ENCODE measurements around the gene FIGN.

The FIGN gene

DNA sequence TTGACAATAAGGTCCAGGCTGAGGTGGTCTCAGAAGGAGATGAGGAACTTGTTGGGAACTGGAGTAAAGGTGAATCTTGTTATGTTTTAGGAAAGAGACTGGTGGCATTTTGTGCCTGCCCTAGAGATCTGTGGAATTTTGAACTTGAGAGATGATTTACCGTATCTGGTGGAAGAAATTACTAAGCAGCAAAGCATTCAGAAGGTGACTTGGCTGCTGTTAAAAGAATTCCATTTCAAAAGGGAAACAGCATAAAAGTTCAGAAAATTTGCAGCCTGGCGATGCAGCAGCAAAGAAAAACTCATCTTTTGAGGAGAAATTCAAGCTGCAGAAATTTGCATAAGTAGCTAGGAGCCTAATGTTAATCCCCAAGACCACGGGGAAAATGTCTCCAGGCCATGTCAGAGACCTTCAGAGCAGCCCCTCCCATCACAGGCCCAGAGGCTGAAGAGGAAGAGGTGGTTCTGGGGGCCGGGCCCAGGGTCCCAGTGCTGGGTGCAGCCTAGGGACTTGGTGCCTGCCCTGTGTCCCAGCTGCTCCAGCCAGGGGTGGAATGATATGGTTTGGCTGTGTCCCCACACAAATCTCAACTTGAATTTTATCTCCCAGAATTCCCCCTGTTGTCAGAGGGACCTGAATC is 73.5 kb downstream of the FIGN start:
- DNase-seq (ENCODE audit: low read depth in 2 of 2), result no peak

DNA sequence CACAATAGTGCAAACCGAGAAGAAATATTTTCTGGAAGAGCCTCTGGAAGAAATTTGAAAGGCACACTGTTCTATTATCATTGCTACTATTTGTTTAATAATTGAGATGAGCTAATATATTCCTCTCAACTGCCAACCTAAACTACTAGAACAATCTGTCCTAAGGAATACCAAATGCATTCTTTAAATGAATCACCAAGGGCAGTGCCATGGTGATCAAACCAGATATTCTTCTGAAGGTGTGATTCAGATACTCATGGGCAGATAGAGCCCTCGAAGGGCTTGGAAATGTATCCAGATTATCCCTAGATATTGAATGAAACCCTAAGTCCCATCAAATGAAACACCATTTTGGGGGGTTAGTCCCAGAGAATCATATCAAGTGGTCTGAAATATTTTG is 76.6 kb downstream of the FIGN start:
- no peak for DNase-seq (ENCODE audit: low read depth in 2 of 2)

DNA sequence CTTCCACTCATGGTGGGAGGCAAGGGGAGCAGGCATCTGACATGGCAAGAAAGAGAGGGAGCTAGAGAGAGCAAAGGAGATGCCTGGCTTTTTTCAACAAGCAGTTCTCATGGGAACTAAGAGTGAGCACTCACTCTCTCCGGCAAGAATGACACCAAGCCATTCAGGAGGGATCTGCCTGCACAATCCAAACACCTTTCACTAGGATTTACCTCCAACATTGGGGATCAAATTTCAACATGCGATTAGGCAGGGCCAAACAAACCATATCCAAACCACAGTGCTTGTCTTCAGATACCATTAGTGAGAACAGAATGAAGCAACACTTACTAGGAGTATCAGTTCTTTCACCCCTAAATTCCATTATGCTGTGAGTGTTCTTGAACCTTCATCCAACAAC is 77.3 kb downstream of the FIGN start:
- DNase-seq (ENCODE audit: low read depth in 2 of 2), result no peak

DNA sequence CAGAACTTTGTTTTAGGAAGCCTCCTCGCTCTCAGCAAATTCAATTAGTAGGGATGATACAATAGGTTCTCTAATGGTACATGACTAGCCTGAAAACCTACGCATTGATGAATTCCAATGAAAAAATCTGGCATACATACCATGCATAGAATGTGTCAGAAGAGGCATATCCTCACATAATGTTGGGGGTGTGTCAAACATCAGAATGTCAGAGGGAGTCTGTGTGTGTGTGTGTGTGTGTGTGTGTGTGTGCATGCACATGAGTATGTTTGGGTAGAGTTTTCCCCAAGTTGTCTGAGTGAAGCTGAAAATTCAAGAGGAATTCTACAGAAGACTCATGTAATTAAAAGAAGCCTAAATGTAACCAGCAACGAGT is 78.5 kb downstream of the FIGN start:
- no peak for DNase-seq (ENCODE audit: low read depth in 2 of 2)

DNA sequence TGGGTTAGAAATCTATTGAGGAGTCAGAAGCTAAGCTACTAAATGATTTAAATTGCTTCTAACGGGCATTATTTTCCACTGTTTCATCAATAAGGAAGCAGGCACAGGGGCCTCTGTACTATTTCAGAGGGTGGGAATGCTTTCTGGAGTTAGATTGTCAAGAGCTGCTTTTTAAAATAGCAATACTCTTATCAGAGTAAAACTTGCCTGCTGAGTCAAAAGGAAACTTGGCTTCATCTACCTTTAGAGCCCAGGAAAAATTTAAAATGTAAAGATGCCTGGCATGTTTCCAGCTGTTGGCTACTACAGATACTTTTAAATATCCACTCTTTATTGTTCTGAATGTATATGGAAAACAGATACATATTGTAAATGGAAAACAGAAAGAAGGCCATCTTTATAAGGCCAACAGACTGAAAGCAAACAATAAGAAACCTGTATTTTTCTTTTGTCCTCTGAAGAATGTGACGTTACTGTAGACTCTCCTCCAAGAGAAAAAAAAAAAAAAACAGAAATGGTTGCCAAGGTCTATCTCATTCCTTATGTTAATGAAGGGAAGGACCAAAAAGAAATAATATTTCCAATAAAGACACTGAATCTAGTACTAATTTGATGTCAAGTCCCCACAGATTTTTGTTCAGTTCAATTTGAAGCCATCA is 79.1 kb downstream of the FIGN start:
- DNase-seq (ENCODE audit: low read depth in 2 of 2), result no peak

DNA sequence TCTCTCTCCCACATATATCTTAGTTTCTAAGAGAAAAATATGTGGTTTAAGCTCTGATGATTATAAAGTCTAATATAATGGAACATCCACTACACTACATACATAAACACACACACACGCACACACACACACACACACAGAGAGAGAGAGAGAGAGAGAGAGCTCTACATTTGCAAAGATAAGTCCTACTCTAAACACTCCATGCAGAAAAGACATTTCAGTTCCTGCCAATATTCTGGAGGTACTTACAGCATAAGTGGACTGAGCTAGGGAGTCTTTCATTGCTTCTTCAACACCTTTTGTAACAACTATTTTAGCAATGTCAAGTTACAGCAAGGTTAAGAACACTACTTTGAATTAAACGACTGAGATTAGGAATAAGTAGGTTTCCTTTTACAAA is 80.1 kb downstream of the FIGN start:
- DNase-seq (ENCODE audit: low read depth in 2 of 2), result no peak

DNA sequence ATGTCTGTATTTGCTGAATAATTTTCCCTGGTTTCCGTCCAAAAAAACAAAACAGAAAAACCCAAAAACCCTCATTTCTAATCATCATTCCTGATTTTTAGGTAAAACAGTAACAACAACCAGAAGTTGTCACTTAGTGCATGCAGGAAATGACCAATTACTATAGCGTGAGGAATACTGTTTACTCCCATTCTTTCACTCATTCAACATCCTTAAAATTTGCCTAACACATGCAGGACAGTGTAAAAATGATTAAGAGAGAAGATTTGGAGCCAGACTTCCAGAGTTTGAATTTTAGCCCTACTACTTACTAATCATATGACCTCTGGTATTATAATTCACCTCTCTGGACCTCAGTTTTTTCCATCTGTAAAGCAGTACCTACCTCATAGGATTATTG is 83.1 kb downstream of the FIGN start:
- DNase-seq (ENCODE audit: low read depth in 2 of 2), result no peak

DNA sequence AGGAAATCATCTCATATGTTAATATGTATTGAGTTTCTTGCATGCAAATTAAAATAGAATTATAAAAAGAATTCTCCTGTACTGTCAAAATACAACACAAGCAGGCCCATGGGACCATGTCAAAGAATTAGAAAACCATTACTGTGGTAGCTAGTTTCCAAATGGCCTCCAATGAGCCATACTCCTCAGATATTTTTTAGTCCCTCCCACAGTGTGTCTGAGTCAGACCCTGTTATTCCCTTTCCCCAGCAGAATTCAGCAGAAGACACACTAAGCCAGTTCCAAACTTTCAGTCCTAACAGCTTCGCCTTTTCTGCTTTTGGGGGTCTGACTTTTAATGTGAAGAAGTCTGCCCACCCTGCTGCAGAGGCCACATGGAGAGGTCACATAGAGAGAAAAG is 86.7 kb downstream of the FIGN start:
- no peak for DNase-seq (ENCODE audit: low read depth in 2 of 2)

DNA sequence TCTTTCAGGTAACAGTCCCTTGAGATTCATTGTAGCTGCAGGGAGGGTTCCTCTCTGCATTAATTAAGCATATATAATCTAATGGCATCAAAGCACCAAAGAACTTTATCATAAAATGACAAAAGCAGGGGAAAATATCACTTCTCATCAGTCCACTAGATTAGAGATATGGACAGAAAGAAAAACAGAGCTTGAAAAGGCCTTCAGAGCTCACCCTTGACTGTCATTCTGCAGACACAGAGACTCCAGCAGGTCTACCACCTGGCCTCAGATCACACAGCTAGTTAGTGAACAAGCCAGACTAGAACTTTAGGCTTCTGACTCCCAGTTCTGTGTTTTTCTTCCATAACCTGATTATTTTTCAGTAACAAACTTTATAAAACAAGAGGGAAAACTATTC is 88.5 kb downstream of the FIGN start:
- DNase-seq (ENCODE audit: low read depth in 2 of 2), result no peak

DNA sequence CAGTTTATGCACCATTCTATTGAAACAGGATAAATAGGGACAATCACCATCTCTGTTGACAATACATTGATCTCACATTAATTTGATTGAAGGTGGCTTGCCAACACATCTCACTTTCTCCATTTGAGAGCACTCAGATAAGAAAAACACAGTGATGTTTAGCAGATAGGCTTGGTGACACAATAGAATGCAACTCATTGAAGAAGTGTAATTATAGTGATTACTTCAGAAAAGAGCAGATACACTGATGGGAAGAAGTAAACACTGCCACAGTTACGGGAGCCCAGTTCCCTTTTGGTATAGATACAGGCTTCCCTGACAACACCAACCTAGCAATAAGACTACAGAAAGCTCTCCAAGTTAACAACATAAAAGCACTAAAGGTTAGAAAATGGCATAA is 89.1 kb downstream of the FIGN start:
- DNase-seq (ENCODE audit: low read depth in 2 of 2), result no peak

DNA sequence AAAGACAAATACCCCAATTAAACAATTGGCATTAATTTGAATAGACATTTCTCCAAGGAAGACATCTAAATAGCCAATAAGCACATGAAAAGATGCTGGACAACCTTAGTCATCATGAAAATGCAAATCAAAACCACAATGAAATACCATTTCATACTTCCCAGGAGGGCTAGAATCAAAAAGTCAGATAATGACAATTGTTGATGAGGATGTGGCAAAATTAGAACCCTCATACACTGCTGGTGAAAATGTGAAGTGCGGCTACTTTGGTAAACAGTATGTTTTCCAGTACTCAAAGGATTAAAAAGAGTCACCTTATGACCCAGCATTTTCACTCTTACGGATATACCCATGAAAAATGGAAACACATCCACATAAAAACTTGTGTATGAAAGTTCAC is 91.6 kb downstream of the FIGN start:
- DNase-seq (ENCODE audit: low read depth in 2 of 2), result no peak

DNA sequence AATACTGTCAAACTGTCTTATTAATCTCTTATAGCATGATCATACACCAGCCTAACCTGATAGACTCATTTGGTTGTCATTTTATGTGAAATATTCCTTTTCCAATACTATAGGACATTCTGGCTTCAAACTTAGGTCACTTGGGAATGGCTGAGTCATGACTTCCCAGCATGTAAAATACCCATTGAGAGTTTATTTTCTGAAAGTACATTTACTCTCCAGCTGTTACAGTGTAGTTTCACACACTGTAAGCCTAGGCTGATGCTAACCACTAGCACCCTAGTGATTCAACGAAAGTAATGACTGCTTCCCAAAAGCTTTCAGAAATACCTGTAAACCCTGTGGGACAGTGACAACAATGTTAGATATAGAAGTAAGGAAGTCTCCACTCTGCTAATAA is 93.8 kb downstream of the FIGN start:
- DNase-seq (ENCODE audit: low read depth in 2 of 2), result no peak

DNA sequence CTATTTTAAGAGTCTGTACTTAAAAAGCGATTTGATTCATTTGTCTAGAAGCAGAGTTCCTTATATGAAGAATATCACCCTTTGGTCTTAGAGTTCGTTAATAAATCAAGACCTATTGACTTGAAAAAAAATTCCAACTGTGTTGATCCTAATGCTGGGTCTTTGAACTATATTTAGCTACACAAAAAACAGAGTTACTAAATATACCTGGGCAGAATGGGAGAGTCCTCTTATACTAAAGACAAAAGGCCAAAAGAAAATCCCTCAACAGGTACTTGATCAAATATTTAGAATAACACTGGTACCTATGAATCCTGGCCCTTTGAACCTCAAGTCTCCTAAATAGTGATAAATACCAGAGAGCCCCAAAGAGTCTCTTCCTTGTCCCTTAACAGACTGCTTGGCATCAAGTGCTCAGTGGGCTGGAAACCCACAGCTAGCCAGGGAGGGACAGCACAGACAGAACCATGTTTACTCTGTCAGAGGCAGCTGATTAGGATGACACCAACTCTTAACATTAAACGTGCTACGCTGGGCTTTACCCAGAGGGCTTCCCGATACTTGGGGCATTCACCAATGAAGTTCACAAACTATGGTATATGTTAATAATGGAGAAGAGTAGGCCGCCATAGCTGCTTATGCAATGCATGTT is 95.1 kb downstream of the FIGN start:
- DNase-seq (ENCODE audit: low read depth in 2 of 2), result no peak

DNA sequence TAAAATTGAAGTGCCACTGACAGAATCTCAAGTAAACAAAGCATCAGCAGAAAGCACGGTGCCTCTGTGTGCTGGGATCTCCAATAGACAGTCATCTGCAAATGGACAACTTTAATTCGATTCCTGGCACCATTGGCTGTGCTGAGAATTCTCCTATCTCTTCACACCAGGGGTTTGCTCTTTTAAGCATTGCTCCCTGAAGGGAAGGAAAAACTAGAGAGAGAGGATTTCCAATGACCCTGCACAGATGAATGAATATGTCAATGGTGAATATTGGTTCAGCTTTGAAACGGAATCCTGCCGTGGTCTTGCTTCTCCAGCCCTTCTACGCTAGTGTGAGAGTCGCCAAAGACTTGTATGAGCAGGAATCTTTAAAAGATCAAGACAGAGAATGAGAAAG is 97.9 kb downstream of the FIGN start:
- no peak for DNase-seq (ENCODE audit: low read depth in 2 of 2)

DNA sequence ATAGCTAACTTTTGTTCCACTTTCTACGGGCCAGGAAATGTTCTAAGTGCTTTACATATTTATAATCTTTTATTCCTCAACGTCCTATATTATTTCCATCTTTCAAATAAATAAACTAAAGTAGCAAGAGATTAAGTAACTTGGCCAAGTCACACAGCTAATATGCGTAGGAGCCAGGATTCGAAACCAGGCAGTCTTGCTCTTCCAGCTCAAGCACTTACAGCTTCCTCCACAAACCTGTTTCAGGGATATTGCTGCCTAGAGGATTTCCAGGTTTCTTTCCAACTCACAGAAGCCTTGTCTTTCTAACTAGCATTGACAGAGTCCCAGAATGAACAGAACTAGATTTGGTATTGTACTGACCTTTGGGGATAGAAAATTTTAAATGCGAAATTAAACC is 102.5 kb downstream of the FIGN start:
- DNase-seq (ENCODE audit: low read depth in 2 of 2), result no peak

DNA sequence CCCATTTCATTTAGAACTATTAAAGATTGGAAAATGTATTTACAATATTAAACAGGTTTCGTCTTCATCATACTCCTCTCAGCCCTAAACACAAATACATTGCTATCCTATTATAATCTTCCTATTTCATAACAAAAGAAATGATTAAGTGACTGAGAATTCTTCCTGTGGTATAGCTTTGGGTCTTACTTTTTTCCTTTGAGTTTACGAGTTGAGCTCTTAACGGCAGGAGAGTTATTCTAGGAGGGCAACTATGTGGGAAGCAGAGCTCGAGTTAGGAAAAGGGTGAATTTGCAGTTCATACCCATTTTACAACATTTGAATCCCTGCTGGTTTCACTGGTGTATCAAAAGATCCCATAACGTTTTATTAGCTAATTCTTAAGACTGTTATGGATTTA is 105.0 kb downstream of the FIGN start:
- no peak for DNase-seq (ENCODE audit: low read depth in 2 of 2)

DNA sequence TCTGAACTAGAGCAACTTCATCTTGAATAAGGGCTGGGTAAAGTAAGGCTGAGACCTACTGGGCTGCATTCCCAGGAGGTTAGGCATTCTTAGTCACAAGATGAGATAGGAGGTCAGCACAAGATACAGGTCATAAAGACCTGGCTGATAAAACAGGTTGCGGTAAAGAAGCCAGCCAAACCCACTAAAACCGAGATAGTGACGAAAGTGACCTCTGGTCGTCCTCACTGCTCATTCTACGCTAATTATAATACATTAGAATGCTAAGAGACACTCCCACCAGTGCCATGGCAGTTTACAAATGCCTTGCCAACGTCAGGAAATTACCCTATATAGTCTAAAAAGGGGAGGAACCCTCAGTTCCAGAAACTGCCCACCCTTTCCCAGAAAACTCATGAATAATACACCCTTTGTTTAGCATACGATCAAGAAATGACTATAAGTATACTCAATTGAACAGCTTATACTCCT is 109.1 kb downstream of the FIGN start:
- no peak for DNase-seq (ENCODE audit: low read depth in 2 of 2)

DNA sequence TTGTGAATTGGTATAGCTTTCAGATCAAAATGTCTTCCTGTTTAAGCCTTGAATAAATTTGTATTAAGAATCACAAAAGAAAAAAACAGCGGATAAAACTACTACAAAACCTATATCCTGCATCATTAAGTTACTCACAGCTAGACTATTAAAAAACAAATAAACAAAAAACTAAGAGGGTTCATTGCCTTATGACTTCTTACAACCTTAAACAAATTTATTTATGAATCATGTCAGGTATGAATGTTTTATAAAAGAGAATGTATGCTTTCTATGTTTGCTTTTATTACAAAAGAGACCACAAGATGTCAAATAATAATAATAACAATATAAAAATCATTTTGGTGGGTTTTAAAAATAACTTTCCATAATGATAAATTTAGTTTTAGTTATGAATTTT is 109.6 kb downstream of the FIGN start:
- no peak for DNase-seq (ENCODE audit: low read depth in 2 of 2)

DNA sequence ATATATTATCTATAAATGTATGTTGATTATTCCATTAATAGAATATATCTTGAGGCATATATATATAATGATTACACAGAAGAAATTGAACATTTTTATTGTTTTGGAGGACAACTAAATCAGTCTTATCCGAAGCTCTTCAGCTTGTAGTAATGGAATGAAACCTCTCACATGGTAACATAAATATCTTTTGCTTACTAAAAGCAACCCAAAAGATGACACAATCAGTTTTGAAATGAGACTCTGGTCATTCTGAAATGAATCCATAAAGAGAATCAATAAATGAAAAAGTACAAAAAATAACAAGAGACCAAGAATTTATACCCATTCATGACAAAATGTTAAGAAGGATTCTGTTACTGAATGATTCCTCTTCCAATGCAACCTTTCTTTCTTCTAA is 110.2 kb downstream of the FIGN start:
- no peak for DNase-seq (ENCODE audit: low read depth in 2 of 2)

DNA sequence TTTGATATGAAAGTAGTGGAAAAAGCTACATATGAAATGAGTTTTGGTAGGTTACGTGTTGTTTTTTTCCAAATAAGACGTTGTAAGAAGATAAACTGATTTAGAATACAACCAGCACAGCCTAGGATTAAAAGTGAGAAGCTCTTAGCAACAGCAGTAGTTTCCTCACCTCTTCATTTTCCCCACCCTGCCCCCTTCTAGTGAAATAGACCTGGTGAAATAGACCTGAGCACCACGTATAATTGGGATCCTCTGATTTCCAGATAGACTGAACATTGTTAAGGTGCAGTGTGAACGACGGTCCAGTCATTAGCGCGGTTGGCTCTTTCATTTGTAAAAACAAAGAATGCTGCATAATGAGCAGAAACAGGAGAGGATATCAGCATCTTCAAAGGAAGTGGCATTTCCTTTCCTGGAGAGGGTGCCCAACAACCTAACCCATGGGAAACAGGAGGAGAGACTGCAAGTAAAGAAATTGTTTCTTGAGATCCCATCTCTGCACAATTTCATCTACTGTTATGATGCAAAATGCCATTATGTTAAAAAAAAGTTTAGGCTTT is 114.3 kb downstream of the FIGN start:
- no peak for DNase-seq (ENCODE audit: low read depth in 2 of 2)

DNA sequence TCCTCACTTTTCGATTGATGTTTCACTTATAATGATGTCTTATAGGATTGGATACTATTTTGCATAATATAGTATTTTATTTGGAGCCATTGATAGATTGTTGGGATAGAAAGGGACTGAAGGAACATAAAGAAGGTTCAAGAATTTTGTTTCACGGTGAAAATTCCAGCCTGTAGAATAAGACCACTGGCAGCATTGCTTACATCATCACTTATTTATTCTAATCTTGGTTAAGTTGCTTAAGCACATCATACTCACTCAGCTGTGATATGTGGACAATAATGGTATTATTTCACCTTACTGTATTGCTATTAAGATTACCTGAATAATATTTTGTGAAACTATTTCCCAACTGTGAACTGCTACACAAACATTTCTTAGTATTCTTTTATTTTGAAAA is 118.3 kb downstream of the FIGN start:
- DNase-seq (ENCODE audit: low read depth in 2 of 2), result no peak

DNA sequence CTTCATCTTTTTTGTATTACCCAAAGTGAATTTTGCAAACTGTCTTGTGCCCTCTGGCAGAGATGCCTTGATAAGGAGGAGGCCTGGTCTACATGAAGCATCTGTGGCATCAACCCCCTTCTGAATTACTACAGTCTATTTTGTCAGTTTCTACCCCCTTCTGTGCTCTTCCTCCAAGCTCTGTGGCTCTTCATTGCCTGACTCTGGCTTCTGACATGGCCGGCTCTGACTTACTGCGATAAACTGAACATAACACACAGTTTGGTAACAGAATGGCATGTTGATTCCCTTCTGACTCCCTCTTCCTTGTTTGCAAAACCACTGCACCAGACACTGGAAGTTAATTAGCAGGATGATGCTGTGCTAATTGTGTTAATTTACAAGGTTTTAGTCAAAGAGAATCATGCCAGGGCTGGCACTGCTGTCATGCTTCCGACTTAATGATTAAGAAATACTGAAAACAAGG is 122.5 kb downstream of the FIGN start:
- DNase-seq (ENCODE audit: low read depth in 2 of 2), result no peak

DNA sequence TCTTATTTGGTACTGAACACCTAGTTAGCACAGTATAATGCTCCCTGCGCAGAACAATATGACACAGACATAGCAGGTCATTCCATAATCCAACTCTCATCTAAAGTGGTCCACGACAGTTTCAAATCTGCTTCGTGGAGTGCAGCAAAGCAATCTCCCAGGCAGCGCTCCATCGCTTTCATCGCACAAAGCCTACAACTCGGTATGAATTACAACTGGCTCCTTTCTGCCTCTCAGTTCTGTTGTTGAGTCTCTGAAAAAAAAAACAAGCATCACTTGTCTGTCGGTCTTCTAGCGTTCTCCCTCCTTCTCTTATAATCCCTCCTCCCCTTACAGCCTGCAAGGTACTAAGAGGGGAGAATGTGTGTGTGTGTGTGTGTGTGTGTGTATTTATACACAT is 123.5 kb downstream of the FIGN start:
- DNase-seq (ENCODE audit: low read depth in 2 of 2), result no peak
